Naive thymus-derived CD4-positive, alpha-beta T cell (primary cell): Measurements from ENCODE around the gene CABLES2. TPM values are rescaled to one million over a fixed set of nuclear protein-coding genes. Genes with fewer than 3 reads are reported as not detected.
"Not testable (repeated sequence)": the region's sequence is repeated elsewhere in the genome, so short reads cannot be mapped to it uniquely, and the experiment has no call there.

Source experiments
- ATAC-seq: fragments of 150-1000 bp; cut with Tn5 transposase; 2 replicates; pipeline ENCODE4 v1.10.0; 2021; ENCODE audit warnings: mild to moderate bottlenecking, moderate library complexity
- CTCF ChIA-PET: fragments of 350-600 bp; sonication (Branson Sonifier 250); formaldehyde crosslinking; loops from one replicate; lab custom pipeline; 2021; ENCODE audit warnings: antibody characterized with exemption; lab: Charles Lee
- POLR2A ChIA-PET: fragments of 350-600 bp; sonication (Branson Sonifier 250); formaldehyde crosslinking; loops from one replicate; lab custom pipeline; 2021; ENCODE audit warnings: antibody characterized with exemption, inconsistent platforms; lab: Charles Lee
- DNase-seq, 9 donors: peaks; one replicate each; pipeline versions ENCODE4 v3.0.0 to v3.0.0-alpha.2; 2020 to 2022; ENCODE audit warnings: mixed read lengths in 1 of 9
- H3K27ac ChIP-seq: one replicate; pipeline ENCODE4 v1.7.0; 2013; ENCODE audit warnings: mild to moderate bottlenecking, low read depth, low read length, moderate library complexity
- H3K27me3 ChIP-seq, 2 donors: one replicate each; pipeline ENCODE4 v1.7.0; 2013; ENCODE audit warnings: low read length in 2 of 2, mild to moderate bottlenecking in 2 of 2, moderate library complexity in 2 of 2; ENCODE audit not compliant: control insufficient read depth in 2 of 2, insufficient read depth in 2 of 2
- H3K36me3 ChIP-seq, 3 experiments: 1 replicate in 2 of 3; 2 replicates in 1 of 3; pipeline ENCODE4 v1.7.0; 2013; ENCODE audit warnings: low read length in 3 of 3, mild to moderate bottlenecking in 3 of 3, moderate library complexity in 1 of 3; ENCODE audit not compliant: insufficient read depth in 3 of 3, control insufficient read depth in 2 of 3
- H3K4me1 ChIP-seq, 2 donors: one replicate each; pipeline ENCODE4 v1.7.0; 2013; ENCODE audit warnings: low read length in 2 of 2, mild to moderate bottlenecking in 2 of 2, moderate library complexity in 1 of 2; ENCODE audit not compliant: control insufficient read depth in 2 of 2, insufficient read depth in 2 of 2
- H3K4me3 ChIP-seq: 2 replicates; pipeline ENCODE4 v1.7.0; 2013; ENCODE audit warnings: mild to moderate bottlenecking, low read length
- H3K9me3 ChIP-seq, 3 experiments: 1 replicate in 2 of 3; 2 replicates in 1 of 3; pipeline ENCODE4 v1.7.0; 2013; ENCODE audit warnings: low read length in 3 of 3; ENCODE audit not compliant: control insufficient read depth in 2 of 3
- H3K27ac Mint-ChIP-seq, 9 donors: one replicate each; pipeline ENCODE4 v1.8.0; 2020 to 2022; ENCODE audit warnings: mixed read lengths in 9 of 9, mild to moderate bottlenecking in 8 of 9, moderate library complexity in 5 of 9, inconsistent platforms in 2 of 9
- H3K27me3 Mint-ChIP-seq, 5 donors: one replicate each; pipeline ENCODE4 v1.8.0; 2021 to 2022; ENCODE audit warnings: mixed read lengths in 5 of 5, mild to moderate bottlenecking in 1 of 5
- H3K36me3 Mint-ChIP-seq, 5 donors: one replicate each; pipeline ENCODE4 v1.8.0; 2020 to 2022; ENCODE audit warnings: mixed read lengths in 5 of 5, mild to moderate bottlenecking in 3 of 5, inconsistent platforms in 1 of 5
- H3K4me1 Mint-ChIP-seq, 7 donors: one replicate each; pipeline ENCODE4 v1.8.0; 2020 to 2022; ENCODE audit warnings: mixed read lengths in 7 of 7, mild to moderate bottlenecking in 3 of 7, inconsistent platforms in 1 of 7
- H3K4me3 Mint-ChIP-seq, 10 donors: one replicate each; pipeline ENCODE4 v1.8.0; 2020 to 2022; ENCODE audit warnings: mild to moderate bottlenecking in 10 of 10, mixed read lengths in 10 of 10, moderate library complexity in 6 of 10, inconsistent platforms in 2 of 10
- H3K9me3 Mint-ChIP-seq, 11 donors: one replicate each; pipeline ENCODE4 v1.8.0; 2020 to 2022; ENCODE audit warnings: mixed read lengths in 11 of 11, mild to moderate bottlenecking in 4 of 11, inconsistent platforms in 1 of 11, moderate library complexity in 1 of 11
- intact Hi-C, 2 donors: fragments of 100-400 bp; cut with micrococcal nuclease; formaldehyde crosslinking; loops; one replicate each; pipeline ENCODE4 v1.15.1; 2023
- polyA plus RNA-seq, 2 donors: library from polyadenylated mRNA; unstranded; fragments of 300-500 nt; fragmentation: Illumina TruSeq; gene quantifications; one replicate each; pipeline ENCODE4 v1.2.3, GENCODE V29; 2021
- total RNA-seq, 6 experiments: library from RNA in 5 of 6; stranded (reverse) in 5 of 6; gene quantifications; 1 replicate in 5 of 6; 2 replicates in 1 of 6; pipeline ENCODE4 v1.2.3 and lab custom pipeline; 2021 to 2026

The CABLES2 gene
- total and polyA plus RNA-seq, 7 experiments from 2014 or later: 0.61 to 16.7 (median 5.6) TPM

GRCh38 chr20:62428002-62428372 is 20.9 kb upstream of the CABLES2 start:
- Histone ChIP-seq H3K4me1 (no peaks in the 10 kb centered on the region), H3K27ac (no peak overlapping the region), H3K36me3 (no peaks in the 10 kb centered on the region), H3K27me3 (no peaks in the 10 kb centered on the region), H3K9me3 (no peaks in the 10 kb centered on the region), H3K4me3 (no peak overlapping the region)
- ChIA-PET CTCF (no interaction called here), POLR2A (no interaction called here)
- no peak overlapping the region for H3K27ac Mint-ChIP-seq
- peaks cover 0 to 7% (median 5%) of the 10 kb centered on the region in 5 donors for H3K27me3 Mint-ChIP-seq
- ATAC-seq (no peak), DNase-seq (no peak)
- no peaks in the 10 kb centered on the region for H3K36me3 Mint-ChIP-seq
- H3K4me3 Mint-ChIP-seq: no peak overlapping the region
- H3K4me1 Mint-ChIP-seq: peaks cover 0 to 1% (median 0%) of the 10 kb centered on the region in 7 donors
- intact Hi-C loops: no loop called here
- H3K9me3 Mint-ChIP-seq: no peaks in the 10 kb centered on the region

GRCh38 chr20:62427172-62428001 is 20.3 kb upstream of the CABLES2 start, which contains the start of gene RBBP8NL:
RBBP8NL (minus strand) TSS chr20:62427539; CDS start chr20:62419647, 7,892 bp downstream.
- Histone ChIP-seq H3K27ac (no peak within 1 kb of the TSS), H3K9me3 (no peaks in the 10 kb centered on the region), H3K4me1 (no peaks in the 10 kb centered on the region), H3K27me3 (no peaks in the 10 kb centered on the region), H3K36me3 (no peaks in the 10 kb centered on the region), H3K4me3 (no peak within 1 kb of the TSS)
- ATAC-seq: no peak
- H3K27me3 Mint-ChIP-seq: peaks cover 0 to 7% (median 5%) of the 10 kb centered on the region in 5 donors
- no peak within 1 kb of the TSS for H3K27ac Mint-ChIP-seq
- no peak within 1 kb of the TSS for H3K4me3 Mint-ChIP-seq
- no peaks in the 10 kb centered on the region for H3K9me3 Mint-ChIP-seq
- peaks cover 0 to 1% (median 0%) of the 10 kb centered on the region in 7 donors for H3K4me1 Mint-ChIP-seq
- H3K36me3 Mint-ChIP-seq: no peaks in the 10 kb centered on the region
- intact Hi-C loops: no loop called here
- ChIA-PET CTCF (no interaction called here), POLR2A (no interaction called here)
- DNase-seq: no peak

- no peak overlapping the region for H3K27ac ChIP-seq
- DNase-seq (no peak), ATAC-seq (no peak)
- Mint-ChIP-seq H3K36me3 (no peaks in the 10 kb centered on the region), H3K4me1 (peaks cover 0 to 1% (median 0%) of the 10 kb centered on the region in 7 donors), H3K4me3 (no peak overlapping the region), H3K27ac (no peak overlapping the region), H3K27me3 (peaks cover 0 to 7% (median 5%) of the 10 kb centered on the region in 5 donors), H3K9me3 (no peaks in the 10 kb centered on the region)
- ChIA-PET CTCF (interaction anchor here (0.7 kb wide), 1 partner anchor 81 kb away, joined by 3 read pairs; no protein-coding TSS in a partner anchor), POLR2A (interaction anchor here (0.5 kb wide), 1 partner anchor 371 kb away, joined by 3 read pairs; no protein-coding TSS in a partner anchor)
- H3K4me3 ChIP-seq: no peak overlapping the region
- H3K4me1 ChIP-seq: no peaks in the 10 kb centered on the region
- no peaks in the 10 kb centered on the region for H3K36me3 ChIP-seq
- intact Hi-C loops: no loop called here
- no peaks in the 10 kb centered on the region for H3K9me3 ChIP-seq
- H3K27me3 ChIP-seq: no peaks in the 10 kb centered on the region
Observed at GRCh38 chr20:62426699-62427131, 19.6 kb upstream of the CABLES2 start.

- H3K4me3 Mint-ChIP-seq, H3K9me3 Mint-ChIP-seq, H3K4me3 ChIP-seq, H3K4me1 Mint-ChIP-seq, H3K4me1 ChIP-seq, H3K27ac Mint-ChIP-seq, H3K27me3 ChIP-seq, H3K36me3 ChIP-seq, H3K27ac ChIP-seq, ATAC-seq, intact Hi-C loops, H3K27me3 Mint-ChIP-seq, DNase-seq, H3K9me3 ChIP-seq, H3K36me3 Mint-ChIP-seq: not testable (repeated sequence)
- CTCF ChIA-PET: interaction anchor here (0.7 kb wide), 1 partner anchor 80 kb away, joined by 3 read pairs; no protein-coding TSS in a partner anchor
- POLR2A ChIA-PET: interaction anchor here (0.5 kb wide), 1 partner anchor 372 kb away, joined by 3 read pairs; no protein-coding TSS in a partner anchor
Observed at GRCh38 chr20:62426059-62426348, 18.9 kb upstream of the CABLES2 start.

- no peaks in the 10 kb centered on the region for H3K36me3 ChIP-seq
- CTCF ChIA-PET: no interaction called here
- H3K27ac Mint-ChIP-seq: no peak overlapping the region
Observed at GRCh38 chr20:62425281-62426058, 18.4 kb upstream of the CABLES2 start.

GRCh38 chr20:62424249-62425107 is 17.4 kb upstream of the CABLES2 start:
- Histone ChIP-seq H3K4me1 (no peaks in the 10 kb centered on the region), H3K27me3 (no peaks in the 10 kb centered on the region), H3K36me3 (no peaks in the 10 kb centered on the region), H3K9me3 (no peaks in the 10 kb centered on the region), H3K4me3 (no peak overlapping the region), H3K27ac (no peak overlapping the region)
- Mint-ChIP-seq H3K4me1 (peaks cover 0 to 3% (median 0%) of the 10 kb centered on the region in 7 donors), H3K36me3 (no peaks in the 10 kb centered on the region), H3K4me3 (no peak overlapping the region), H3K9me3 (peaks cover 0 to 4% (median 0%) of the 10 kb centered on the region in 11 donors), H3K27ac (no peak overlapping the region), H3K27me3 (peaks cover 0 to 5% (median 3%) of the 10 kb centered on the region in 5 donors)
- no peak for ATAC-seq
- ChIA-PET POLR2A (no interaction called here), CTCF (no interaction called here)
- intact Hi-C loops: no loop called here
- DNase-seq: no peak

More at GRCh38 chr20:62425281-62426058, 18.4 kb upstream of the CABLES2 start:
- H3K27me3 ChIP-seq: no peaks in the 10 kb centered on the region
- Mint-ChIP-seq H3K36me3 (no peaks in the 10 kb centered on the region), H3K9me3 (peaks cover 0 to 4% (median 0%) of the 10 kb centered on the region in 11 donors), H3K4me3 (no peak overlapping the region), H3K4me1 (peaks cover 0 to 3% (median 0%) of the 10 kb centered on the region in 7 donors), H3K27me3 (peaks cover 0 to 5% (median under 1%) of the 10 kb centered on the region in 5 donors)
- no peaks in the 10 kb centered on the region for H3K4me1 ChIP-seq
- POLR2A ChIA-PET: no interaction called here
- no peak for DNase-seq
- H3K9me3 ChIP-seq: no peaks in the 10 kb centered on the region
- intact Hi-C loops: no loop called here
- ATAC-seq: no peak
- no peak overlapping the region for H3K27ac ChIP-seq
- H3K4me3 ChIP-seq: no peak overlapping the region
